ENCODE data around the gene SSTR5.

DNA sequence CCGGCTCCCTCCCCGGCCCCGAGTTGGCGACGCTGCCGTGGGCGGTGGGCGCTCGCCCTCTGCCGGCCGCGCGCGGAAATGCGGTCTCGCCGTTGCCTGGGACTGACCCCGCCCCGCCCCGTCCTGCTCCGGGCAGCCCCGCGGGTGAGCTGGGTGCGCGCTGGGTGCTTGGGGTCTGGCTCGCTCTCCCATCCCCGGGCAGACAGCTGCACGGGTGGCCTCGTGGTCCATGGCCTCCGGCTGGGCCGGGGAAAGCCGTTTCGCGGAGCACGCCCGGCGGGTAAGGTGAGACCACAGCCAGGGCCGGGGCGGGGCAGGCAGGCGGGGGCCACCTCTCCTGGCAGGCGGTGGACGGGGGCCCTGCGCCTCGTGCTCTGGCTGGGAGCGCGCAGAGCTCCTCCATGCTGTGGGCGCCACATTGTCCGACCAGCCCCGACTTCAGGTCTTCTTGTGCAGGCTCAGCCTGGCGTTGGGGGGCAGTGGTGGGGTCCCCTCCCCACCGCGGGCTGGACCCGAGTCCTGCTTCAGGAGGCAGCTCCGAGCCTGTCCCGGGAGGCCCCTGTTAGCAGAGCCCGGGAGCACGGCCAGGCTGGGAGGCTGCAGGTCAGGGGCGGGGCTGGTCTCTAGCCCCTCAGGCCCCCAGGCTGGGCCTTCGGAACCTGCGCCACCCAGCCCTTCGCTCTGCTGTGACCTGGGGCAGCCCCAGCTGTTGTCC is 30.5 kb downstream of the SSTR5 start:
- TF ChIP-seq POLR2A (IDR thresholded peaks at IDR 0.05; ENCODE audit: low read depth, low read length) (no peak), TAF1 (IDR thresholded peaks at IDR 0.05; ENCODE audit: borderline replicate concordance, low read depth, low read length) (no peak), POLR2AphosphoS5 (IDR thresholded peaks at IDR 0.05; ENCODE audit: low read depth, low read length) (no peak)
